Measurements from ENCODE around the gene BRINP2. TPM values are rescaled to one million over a fixed set of nuclear protein-coding genes. Genes with fewer than 3 reads are reported as not detected.

The BRINP2 gene
- total and polyA plus RNA-seq, 2 of the 8 experiments (the other 6 are each of a cell fraction or from before 2014, with no cell fraction given): 0.39 to 0.42 TPM

GRCh38 chr1:177122461-177123251 is 48.1 kb upstream of the BRINP2 start:
- Histone ChIP-seq H3K23ac (ENCODE audit: insufficient read length) (no peak overlapping the region), H3K23me2 (ENCODE audit: low read depth, low read length) (no peaks in the 10 kb centered on the region), H3K4me1 (replicated peaks in 1 of 4; ENCODE audit: control insufficient read depth in 3 of 4, insufficient read depth in 4 of 4, low read length in 3 of 4) (no peaks in the 10 kb centered on the region), H3K79me2 (ENCODE audit: control insufficient read depth in 1 of 2, insufficient read depth in 2 of 2, low read length in 2 of 2) (no peaks in the 10 kb centered on the region), H4K91ac (replicated peaks; ENCODE audit: insufficient read length, low read length) (no peak overlapping the region), H3K14ac (ENCODE audit: insufficient read length) (no peak overlapping the region), H3K4ac (replicated peaks; ENCODE audit: insufficient read length, low read depth, low read length) (no peak overlapping the region), H3K9ac (replicated peaks in 1 of 4; ENCODE audit: extremely low read depth in 1 of 4, low read depth in 3 of 4, low read length in 3 of 4) (no peak overlapping the region), H3K56ac (replicated peaks; ENCODE audit: insufficient read length, low read depth, low read length) (no peak overlapping the region), H3K4me3 (ENCODE audit: extremely low read depth in 1 of 4, insufficient read depth in 2 of 4, low read depth in 3 of 4, low read length in 4 of 4) (no peak overlapping the region), H3K9me3 (ENCODE audit: insufficient read depth in 2 of 2, low read depth in 1 of 2, low read length in 1 of 2) (no peaks in the 10 kb centered on the region), H3K4me2 (ENCODE audit: insufficient read depth in 1 of 2, low read depth in 2 of 2, low read length in 2 of 2) (no peak overlapping the region), H2BK12ac (ENCODE audit: low read depth, low read length) (no peak overlapping the region), H2BK15ac (ENCODE audit: low read length) (no peak overlapping the region), H2BK120ac (replicated peaks; ENCODE audit: low read depth, low read length) (no peak overlapping the region), H2BK20ac (ENCODE audit: low read length) (no peak overlapping the region), H3K27ac (ENCODE audit: low read depth, low read length) (no peak overlapping the region), H4K5ac (ENCODE audit: insufficient read length, low read depth, low read length) (no peak overlapping the region), H2AFZ (ENCODE audit: low read length) (no peak overlapping the region), H2AK5ac (ENCODE audit: low read depth, low read length) (no peak overlapping the region), H3K36me3 (ENCODE audit: control insufficient read depth in 2 of 4, insufficient read depth in 4 of 4, low read length in 3 of 4) (no peaks in the 10 kb centered on the region), H3K18ac (ENCODE audit: extremely low read depth, low read length) (no peak overlapping the region), H2BK5ac (ENCODE audit: low read depth, low read length) (no peak overlapping the region), H4K20me1 (replicated peaks in 1 of 2; ENCODE audit: control insufficient read depth in 1 of 2, insufficient read depth in 2 of 2, low read length in 2 of 2) (no peaks in the 10 kb centered on the region), H3K27me3 (replicated peaks in 1 of 4; ENCODE audit: control insufficient read depth in 3 of 4, extremely low read depth in 1 of 4, insufficient read depth in 3 of 4, low read length in 3 of 4) (no peaks in the 10 kb centered on the region), H3K79me1 (ENCODE audit: low read depth, low read length) (no peaks in the 10 kb centered on the region), H4K8ac (ENCODE audit: extremely low read depth, insufficient read depth, low read length) (no peak overlapping the region)
- no peak for FAIRE-seq
- DNase-seq (ENCODE audit: low read depth in 1 of 2, low spot score in 2 of 2): no peak
- TF ChIP-seq SIN3A (conservative IDR thresholded peaks at IDR 0.05 in 1 of 2, IDR thresholded peaks at IDR 0.05 in 1 of 2; ENCODE audit: low read depth in 1 of 2, low read length in 2 of 2) (no peak), PHF8 (conservative IDR thresholded peaks at IDR 0.05; ENCODE audit: low read depth, low read length) (no peak)
- POLR2A ChIA-PET (ENCODE audit: partially characterized antibody): no interaction called here
- WGBS, 2 experiments (ENCODE audit: extremely low coverage in 1 of 2, insufficient coverage in 1 of 2, insufficient read length in 1 of 2, insufficient replicate concordance in 2 of 2, low coverage in 1 of 2, low lambda C conversion rate in 2 of 2, missing lambda C conversion rate in 1 of 2): 92% methylated on average over 12 of the region's 12 CpGs; no CpG with 5 or more reads in 1 of the 2 experiments
- CTCF ChIA-PET (ENCODE audit: partially characterized antibody): interaction anchor here (0.9 to 1.3 kb wide), 2 partner anchors 15 to 242 kb away, joined by 3 to 4 read pairs; no protein-coding TSS in a partner anchor

Data from H1 (cell line).